Calu3 (cell line): ENCODE measurements around the gene DMRTC2. TPM values are rescaled to one million over a fixed set of nuclear protein-coding genes. Genes with fewer than 3 reads are reported as not detected.

Source experiments
- BruUV-seq: library from RNA; stranded (reverse); fragments of 400-500 nt; replicated peaks from 2 replicates; lab custom pipeline; 2021; lab: Mats Ljungman, UMichigan
- CTCF ChIA-PET: fragments of 300-600 bp; sonication (Branson Sonifier 250); formaldehyde crosslinking; loops from one replicate; lab custom pipeline; 2022; ENCODE audit warnings: antibody characterized with exemption; lab: Charles Lee
- DNase-seq: peaks from one replicate; pipeline ENCODE4 v3.0.0; 2022
- H3K27ac Mint-ChIP-seq: one replicate; pipeline ENCODE4 v1.8.0; 2022; ENCODE audit warnings: mixed read lengths; ENCODE audit not compliant: unreplicated experiment
- H3K27me3 Mint-ChIP-seq: one replicate; pipeline ENCODE4 v1.8.0; 2022; ENCODE audit warnings: mixed read lengths; ENCODE audit not compliant: unreplicated experiment
- H3K36me3 Mint-ChIP-seq: one replicate; pipeline ENCODE4 v1.8.0; 2022; ENCODE audit warnings: mild to moderate bottlenecking, moderate library complexity, mixed read lengths; ENCODE audit not compliant: insufficient read depth, unreplicated experiment
- H3K4me1 Mint-ChIP-seq: one replicate; pipeline ENCODE4 v1.8.0; 2022; ENCODE audit warnings: mild to moderate bottlenecking, low read depth, mixed read lengths; ENCODE audit not compliant: unreplicated experiment
- H3K4me3 Mint-ChIP-seq: one replicate; pipeline ENCODE4 v1.8.0; 2022; ENCODE audit warnings: mild to moderate bottlenecking, low read depth, moderate library complexity, mixed read lengths; ENCODE audit not compliant: unreplicated experiment
- H3K9me3 Mint-ChIP-seq: one replicate; pipeline ENCODE4 v1.8.0; 2022; ENCODE audit warnings: low read depth, mixed read lengths; ENCODE audit not compliant: unreplicated experiment
- intact Hi-C: fragments of 100-400 bp; cut with micrococcal nuclease; formaldehyde crosslinking; loops from one replicate; pipeline ENCODE4 v1.10.0; 2022; ENCODE audit not compliant: unreplicated experiment
- total RNA-seq: library from RNA; stranded (reverse); gene quantifications from 2 replicates; pipeline ENCODE4 v1.2.3, GENCODE V29; 2022
- TF ChIP-seq, protein P1 (sequence below): fragments of 200-600 bp; IDR thresholded peaks from one replicate; pipeline ENCODE4 v1.8.0; 2022; ENCODE audit warnings: antibody characterized with exemption; ENCODE audit not compliant: unreplicated experiment

The DMRTC2 gene
- total RNA-seq, 1 experiment from 2014 or later: not detected

DNA sequence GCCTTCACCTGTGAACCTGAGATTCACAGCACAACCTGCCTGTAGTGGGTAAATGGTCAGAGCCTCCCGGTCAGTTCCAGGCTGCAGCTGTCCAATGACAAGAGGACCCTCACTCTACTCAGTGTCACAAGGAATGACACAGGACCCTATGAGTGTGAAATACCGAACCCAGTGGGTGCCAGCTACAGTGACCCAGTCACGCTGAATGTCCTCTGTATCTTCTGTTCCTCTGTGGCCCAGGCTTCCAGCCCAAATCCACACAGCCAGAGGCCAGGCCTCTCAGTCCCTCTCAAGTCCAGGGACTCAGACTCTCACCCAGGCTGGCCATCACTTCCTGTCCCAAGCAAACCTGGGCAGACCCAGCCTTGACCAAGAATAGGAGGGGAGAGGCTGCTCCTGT is 37.7 kb upstream of the DMRTC2 start:
- DNase-seq: no peak
- peaks cover 97% of the 10 kb centered on the region for H3K27me3 Mint-ChIP-seq
- no TSS peak for BruUV-seq
- intact Hi-C loops: no loop called here
- CTCF ChIA-PET: no interaction called here
- no peaks in the 10 kb centered on the region for H3K36me3 Mint-ChIP-seq
- H3K9me3 Mint-ChIP-seq: no peaks in the 10 kb centered on the region
- H3K27ac Mint-ChIP-seq: no peak overlapping the region
- TF ChIP-seq, protein P1, sequence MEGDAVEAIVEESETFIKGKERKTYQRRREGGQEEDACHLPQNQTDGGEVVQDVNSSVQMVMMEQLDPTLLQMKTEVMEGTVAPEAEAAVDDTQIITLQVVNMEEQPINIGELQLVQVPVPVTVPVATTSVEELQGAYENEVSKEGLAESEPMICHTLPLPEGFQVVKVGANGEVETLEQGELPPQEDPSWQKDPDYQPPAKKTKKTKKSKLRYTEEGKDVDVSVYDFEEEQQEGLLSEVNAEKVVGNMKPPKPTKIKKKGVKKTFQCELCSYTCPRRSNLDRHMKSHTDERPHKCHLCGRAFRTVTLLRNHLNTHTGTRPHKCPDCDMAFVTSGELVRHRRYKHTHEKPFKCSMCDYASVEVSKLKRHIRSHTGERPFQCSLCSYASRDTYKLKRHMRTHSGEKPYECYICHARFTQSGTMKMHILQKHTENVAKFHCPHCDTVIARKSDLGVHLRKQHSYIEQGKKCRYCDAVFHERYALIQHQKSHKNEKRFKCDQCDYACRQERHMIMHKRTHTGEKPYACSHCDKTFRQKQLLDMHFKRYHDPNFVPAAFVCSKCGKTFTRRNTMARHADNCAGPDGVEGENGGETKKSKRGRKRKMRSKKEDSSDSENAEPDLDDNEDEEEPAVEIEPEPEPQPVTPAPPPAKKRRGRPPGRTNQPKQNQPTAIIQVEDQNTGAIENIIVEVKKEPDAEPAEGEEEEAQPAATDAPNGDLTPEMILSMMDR: no peak
- H3K4me1 Mint-ChIP-seq: no peaks in the 10 kb centered on the region
- no peak overlapping the region for H3K4me3 Mint-ChIP-seq

DNA sequence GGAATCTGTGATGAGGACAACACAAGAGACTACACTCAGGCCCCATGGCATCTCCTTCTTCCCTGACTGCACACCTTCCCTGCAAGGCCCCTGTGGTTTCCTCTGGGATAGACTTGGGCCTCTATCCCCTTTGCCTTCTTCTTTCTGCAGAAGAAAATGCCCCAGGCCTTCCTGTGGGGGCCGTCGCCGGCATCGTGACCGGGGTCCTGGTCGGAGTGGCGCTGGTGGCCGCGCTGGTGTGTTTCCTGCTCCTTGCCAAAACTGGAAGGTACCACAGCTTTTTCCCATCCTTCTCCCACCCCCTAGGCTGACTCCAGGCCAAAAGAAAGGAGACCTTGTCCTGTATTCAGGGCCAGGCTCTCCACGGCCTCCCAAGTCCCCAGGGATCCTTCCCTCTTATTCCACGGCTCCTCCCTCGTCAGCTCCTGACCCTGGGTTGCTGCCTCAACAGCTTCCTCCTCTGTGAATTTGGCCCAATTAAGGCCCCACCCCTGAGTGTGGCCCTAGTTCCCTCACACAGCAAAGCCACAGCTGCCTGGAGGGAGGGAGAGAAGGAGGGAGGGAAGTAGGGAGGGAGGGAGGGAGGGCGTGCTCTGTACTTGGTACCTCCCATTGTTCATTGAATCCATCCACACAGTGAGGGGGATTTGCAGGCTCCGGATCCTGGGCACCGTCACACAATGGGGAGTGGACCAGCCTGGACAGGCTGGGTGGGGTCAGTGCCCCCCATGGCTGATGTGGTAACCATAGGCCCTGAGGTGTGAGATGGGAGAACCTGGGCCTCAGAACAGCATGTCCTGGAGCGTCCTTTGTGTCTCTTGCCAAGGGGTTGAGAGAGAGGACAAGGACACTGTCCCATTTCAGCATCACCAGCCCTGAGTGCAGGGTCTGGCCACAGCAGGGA is 35.9 kb upstream of the DMRTC2 start:
- peaks cover 98% of the 10 kb centered on the region for H3K27me3 Mint-ChIP-seq
- H3K4me1 Mint-ChIP-seq: no peaks in the 10 kb centered on the region
- H3K9me3 Mint-ChIP-seq: no peaks in the 10 kb centered on the region
- TF ChIP-seq, protein P1: no peak
- H3K4me3 Mint-ChIP-seq: no peak overlapping the region
- no peak for DNase-seq
- intact Hi-C loops: no loop called here
- H3K36me3 Mint-ChIP-seq: no peaks in the 10 kb centered on the region
- no peak overlapping the region for H3K27ac Mint-ChIP-seq
- BruUV-seq: no TSS peak
- CTCF ChIA-PET: no interaction called here

DNA sequence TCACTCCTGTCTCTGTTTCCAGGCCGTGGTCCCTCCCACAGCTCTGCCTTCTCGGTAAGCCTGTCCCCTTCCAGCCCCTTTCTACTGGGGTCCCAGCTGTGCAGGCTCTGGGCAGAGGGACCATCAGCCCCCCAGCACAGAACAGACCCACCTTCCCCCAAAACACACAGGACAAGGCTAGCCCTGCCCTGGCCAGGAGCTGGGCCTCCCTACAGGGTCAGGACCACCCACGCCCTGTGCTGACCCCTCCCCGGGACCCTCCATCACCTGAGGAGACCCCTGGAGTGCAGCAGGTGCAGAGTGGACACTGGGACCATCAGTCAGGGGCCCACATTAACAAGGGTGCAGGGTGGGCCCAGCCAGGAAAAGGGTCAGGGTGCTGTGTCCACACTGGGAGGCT is 34.5 kb upstream of the DMRTC2 start:
- H3K4me1 Mint-ChIP-seq: no peaks in the 10 kb centered on the region
- DNase-seq: no peak
- TF ChIP-seq, protein P1: no peak
- no peak overlapping the region for H3K27ac Mint-ChIP-seq
- intact Hi-C loops: no loop called here
- CTCF ChIA-PET: interaction anchor here (0.5 to 1.7 kb wide), 2 partner anchors 11 to 610 kb away, joined by 3 to 4 read pairs; no protein-coding TSS in a partner anchor
- H3K27me3 Mint-ChIP-seq: peaks cover 99% of the 10 kb centered on the region
- BruUV-seq: no TSS peak
- H3K36me3 Mint-ChIP-seq: no peaks in the 10 kb centered on the region
- no peak overlapping the region for H3K4me3 Mint-ChIP-seq
- H3K9me3 Mint-ChIP-seq: no peaks in the 10 kb centered on the region

DNA sequence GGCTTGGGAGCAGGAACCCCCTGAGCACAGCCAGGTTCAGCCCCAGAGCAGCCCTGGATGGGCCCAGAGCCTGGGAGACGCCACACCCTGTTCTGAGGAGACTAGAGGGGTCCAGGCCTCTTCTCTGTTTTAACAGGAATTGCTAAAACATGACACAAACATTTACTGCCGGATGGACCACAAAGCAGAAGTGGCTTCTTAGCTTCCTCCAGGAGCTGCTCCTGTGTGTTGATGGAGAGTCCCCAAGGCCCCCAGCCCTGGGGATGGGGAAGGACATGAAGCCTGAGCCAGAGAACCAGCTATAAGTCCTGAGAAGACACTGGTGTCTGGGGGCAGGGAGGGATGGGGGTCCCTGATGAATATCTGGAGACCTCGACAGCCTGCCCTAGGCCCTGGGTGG is 33.8 kb upstream of the DMRTC2 start:
- Mint-ChIP-seq H3K9me3 (no peaks in the 10 kb centered on the region), H3K4me3 (no peak overlapping the region), H3K36me3 (no peaks in the 10 kb centered on the region), H3K27me3 (peaks cover 94% of the 10 kb centered on the region), H3K4me1 (no peaks in the 10 kb centered on the region), H3K27ac (no peak overlapping the region)
- CTCF ChIA-PET: interaction anchor here (1.7 kb wide), 1 partner anchor 10 kb away, joined by 4 read pairs; no protein-coding TSS in a partner anchor
- no peak for DNase-seq
- intact Hi-C loops: no loop called here
- no TSS peak for BruUV-seq
- TF ChIP-seq, protein P1: no peak
